GM12864 (cell line): ENCODE data around the gene RAP1GDS1.

Experiments
- DNase-seq: peaks from one replicate; pipeline ENCODE4 v3.0.0-alpha.2; 2011; ENCODE audit warnings: low read depth
- H3K4me3 ChIP-seq: 2 replicates; pipeline ENCODE4 v1.5.1; 2011; ENCODE audit warnings: mild to moderate bottlenecking, low read depth, low read length, control low read depth
- TF ChIP-seq, protein P1 (sequence below): IDR thresholded peaks from 2 replicates; pipeline ENCODE4 v1.5.1; 2011; ENCODE audit warnings: low read depth, mild to moderate bottlenecking, moderate library complexity, low read length, control low read depth, inconsistent platforms; ENCODE audit errors: missing control alignments

Gene RAP1GDS1

DNA sequence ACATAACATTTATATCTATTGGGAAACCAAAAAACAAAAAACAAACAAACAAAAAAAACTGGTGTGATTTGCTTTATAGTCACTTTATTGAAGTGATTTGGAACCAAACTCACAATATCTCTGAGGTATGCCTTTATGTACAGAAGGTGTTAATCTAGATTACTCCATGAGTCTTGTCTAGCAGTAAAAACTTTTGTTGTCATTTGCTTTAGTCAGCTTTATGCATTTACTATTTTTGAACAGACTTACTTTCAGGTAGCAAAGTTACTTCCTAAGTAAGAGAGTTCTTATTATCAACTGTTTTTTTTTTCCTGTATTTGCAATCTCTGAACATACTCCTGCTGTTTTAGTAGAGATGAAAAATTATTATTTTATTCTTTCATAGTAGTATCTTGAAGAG, 39.5 kb downstream of the RAP1GDS1 start:
- DNase-seq: no peak
- TF ChIP-seq, protein P1, sequence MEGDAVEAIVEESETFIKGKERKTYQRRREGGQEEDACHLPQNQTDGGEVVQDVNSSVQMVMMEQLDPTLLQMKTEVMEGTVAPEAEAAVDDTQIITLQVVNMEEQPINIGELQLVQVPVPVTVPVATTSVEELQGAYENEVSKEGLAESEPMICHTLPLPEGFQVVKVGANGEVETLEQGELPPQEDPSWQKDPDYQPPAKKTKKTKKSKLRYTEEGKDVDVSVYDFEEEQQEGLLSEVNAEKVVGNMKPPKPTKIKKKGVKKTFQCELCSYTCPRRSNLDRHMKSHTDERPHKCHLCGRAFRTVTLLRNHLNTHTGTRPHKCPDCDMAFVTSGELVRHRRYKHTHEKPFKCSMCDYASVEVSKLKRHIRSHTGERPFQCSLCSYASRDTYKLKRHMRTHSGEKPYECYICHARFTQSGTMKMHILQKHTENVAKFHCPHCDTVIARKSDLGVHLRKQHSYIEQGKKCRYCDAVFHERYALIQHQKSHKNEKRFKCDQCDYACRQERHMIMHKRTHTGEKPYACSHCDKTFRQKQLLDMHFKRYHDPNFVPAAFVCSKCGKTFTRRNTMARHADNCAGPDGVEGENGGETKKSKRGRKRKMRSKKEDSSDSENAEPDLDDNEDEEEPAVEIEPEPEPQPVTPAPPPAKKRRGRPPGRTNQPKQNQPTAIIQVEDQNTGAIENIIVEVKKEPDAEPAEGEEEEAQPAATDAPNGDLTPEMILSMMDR: no peak
- H3K4me3 ChIP-seq: no peak overlapping the region

DNA sequence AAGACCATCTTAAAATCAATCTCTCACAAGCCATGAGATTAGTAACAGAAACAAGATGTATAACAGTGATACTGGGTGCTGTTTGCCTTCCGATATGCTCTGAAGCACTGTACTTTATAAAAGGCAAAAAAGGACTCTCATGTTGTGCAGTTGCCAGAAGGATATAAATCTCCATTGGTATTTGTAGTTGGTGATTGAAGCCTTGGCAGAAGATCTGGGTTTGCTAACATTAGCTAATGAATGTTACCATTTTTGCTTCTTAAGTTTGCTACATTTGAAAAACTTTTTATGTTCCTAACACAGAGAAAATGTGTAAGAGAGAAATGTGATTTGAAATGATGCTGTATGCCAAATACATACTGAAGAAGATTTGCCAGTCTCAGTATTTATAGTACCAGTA, 44.4 kb downstream of the RAP1GDS1 start:
- TF ChIP-seq, protein P1: no peak

DNA sequence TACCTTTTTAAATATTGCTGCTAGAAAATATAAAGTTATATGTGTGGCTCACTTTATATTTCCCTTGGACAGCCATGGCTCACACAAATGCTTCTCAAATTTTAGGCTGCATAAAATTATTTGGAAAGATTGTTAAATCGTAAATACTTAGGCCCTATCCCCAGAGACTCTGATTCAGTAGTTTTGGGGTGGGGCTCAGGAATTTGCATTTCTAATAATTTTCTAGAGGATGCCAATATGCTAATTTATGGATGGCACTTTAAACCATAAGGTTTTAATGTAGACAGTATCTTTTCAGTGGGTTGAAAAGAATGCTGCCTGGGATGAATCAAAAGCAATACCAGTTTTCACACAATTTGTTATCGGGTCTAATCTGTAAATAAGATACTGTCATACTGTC, 49.7 kb downstream of the RAP1GDS1 start:
- TF ChIP-seq, protein P1: no peak
- no peak for DNase-seq
- H3K4me3 ChIP-seq: no peak overlapping the region

More for the DNA sequence above, 44.4 kb downstream of the RAP1GDS1 start:
- no peak overlapping the region for H3K4me3 ChIP-seq
- DNase-seq: no peak

DNA sequence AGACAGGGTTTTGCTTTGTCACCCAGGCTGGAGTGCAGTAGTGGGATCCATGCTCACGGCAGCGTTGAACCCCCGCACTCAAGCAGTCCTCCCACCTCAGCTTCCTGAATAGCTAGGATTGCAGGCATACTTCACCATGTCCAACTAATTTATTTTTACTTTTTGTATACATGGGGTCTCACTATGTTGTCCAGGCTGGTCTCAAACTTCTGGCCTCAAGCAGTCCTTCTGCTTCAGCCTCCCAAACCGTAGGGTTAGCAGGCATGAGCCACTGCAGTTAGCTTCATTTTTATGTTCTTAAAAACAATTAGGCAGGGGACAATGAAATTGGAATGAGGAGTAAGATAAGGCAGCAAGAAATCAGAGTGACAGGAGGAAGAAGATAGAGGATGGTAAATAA, 50.5 kb downstream of the RAP1GDS1 start:
- TF ChIP-seq, protein P1: no peak
- H3K4me3 ChIP-seq: no peak overlapping the region
- no peak for DNase-seq

DNA sequence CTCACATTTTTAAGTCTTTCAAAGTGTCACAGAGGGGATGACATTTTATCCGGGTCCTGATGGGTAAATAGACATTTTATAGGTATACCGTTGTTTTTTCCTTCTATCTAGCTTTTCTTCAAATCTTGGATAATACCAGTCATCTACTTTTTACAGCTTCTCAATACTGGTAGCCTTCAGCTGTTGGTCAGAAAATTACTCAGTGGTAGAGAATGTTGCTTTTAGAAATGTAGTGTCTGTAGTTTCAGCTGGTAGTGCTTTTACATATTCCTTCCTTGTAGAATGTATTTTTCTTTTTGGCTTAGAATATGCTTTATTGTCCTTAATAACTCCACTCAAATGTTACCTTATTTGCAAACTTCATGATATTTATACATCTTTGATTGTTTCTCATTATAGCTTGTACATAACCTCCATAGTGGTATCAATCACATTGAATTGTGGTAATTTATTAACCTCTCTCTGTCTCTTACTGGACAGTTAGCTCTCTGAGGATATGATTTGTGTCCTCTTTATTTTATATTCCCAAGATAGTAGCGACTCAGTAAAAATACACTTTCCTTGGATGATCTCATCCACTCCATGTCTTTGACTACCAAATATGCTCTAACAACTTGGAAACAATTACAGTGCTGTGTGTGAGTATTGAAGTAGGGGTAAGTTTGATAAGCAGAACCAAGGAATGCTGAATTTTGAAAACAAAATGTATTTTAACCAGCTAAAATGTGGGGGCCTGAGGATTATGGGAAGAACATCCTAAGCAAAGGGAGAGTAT, 53.8 kb downstream of the RAP1GDS1 start:
- no peak for DNase-seq
- TF ChIP-seq, protein P1: no peak
- no peak overlapping the region for H3K4me3 ChIP-seq

DNA sequence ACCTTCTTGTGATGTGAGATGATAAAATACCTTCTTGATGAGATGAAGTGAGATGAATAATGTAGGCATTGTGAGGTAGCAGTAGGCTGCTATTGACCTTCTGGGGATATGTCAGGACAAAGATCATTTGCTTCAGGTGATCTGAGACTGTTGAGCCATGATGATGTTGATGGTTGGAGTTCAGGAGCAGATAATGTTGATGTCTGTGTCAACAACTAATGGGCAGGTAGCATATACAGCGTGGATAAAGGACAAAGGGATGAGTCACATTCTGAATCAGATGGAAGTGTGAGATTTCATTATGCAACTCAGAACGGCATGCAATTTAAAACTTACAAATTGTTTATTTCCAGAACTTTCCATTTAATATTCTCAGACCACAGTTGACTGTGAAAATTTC, 57.3 kb downstream of the RAP1GDS1 start:
- TF ChIP-seq, protein P1: no peak
- no peak for DNase-seq

DNA sequence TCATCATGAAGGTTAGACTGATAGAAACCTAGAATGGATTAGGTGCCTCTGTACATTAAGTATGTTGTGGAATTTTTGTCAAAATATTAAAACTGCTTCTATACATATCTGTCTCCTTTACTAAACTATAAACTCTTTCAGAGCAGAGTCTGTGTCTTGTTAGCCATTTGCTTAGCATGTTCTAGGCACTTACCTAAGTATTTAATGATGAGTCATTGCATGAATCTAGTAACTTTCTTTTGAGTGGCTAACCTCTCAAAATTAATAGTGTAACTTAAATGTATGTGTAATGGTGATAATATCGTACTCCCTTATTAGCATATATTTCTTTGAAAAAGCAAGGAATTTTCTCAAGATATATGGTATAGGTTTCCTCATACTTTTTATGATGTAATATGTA, 57.8 kb downstream of the RAP1GDS1 start:
- TF ChIP-seq, protein P1: no peak
- no peak overlapping the region for H3K4me3 ChIP-seq
- DNase-seq: no peak

More for the DNA sequence above, 57.3 kb downstream of the RAP1GDS1 start:
- H3K4me3 ChIP-seq: no peak overlapping the region
